ENCODE results near the gene B4GALNT3. TPM values are rescaled to one million over a fixed set of nuclear protein-coding genes. Genes with fewer than 3 reads are reported as not detected.

B4GALNT3 gene
- total and polyA plus RNA-seq, 10 of the 15 experiments (the other 5 are each of a cell fraction or from before 2014, with no cell fraction given) = 0.05 to 4.2 (median 2.7) TPM; not detected in 1

GRCh38 chr12:588646-589045 lies 128.9 kb downstream of the B4GALNT3 start:
- in situ Hi-C loops (cut with MboI) = no loop called here
- no peak for FAIRE-seq
- H3K9ac ChIP-seq (ENCODE audit: control insufficient read depth, insufficient read depth, low read length) = no peak overlapping the region
- no peaks in the 10 kb centered on the region for H3K27me3 ChIP-seq (replicated peaks in 1 of 2; ENCODE audit: control insufficient read depth in 2 of 2, insufficient read depth in 2 of 2, low read length in 1 of 2)
- WGBS (ENCODE audit: insufficient coverage, insufficient replicate concordance, low lambda C conversion rate, missing lambda C conversion rate) = 90% methylated on average over 4 of the region's 4 CpGs
- RAD21 ChIA-PET (ENCODE audit: unreplicated experiment) = no interaction called here
- intact Hi-C loops (cut with micrococcal nuclease; ENCODE audit: unreplicated experiment) = no loop called here
- peaks cover 12% of the 10 kb centered on the region for H3K4me1 ChIP-seq (ENCODE audit: control insufficient read depth, insufficient read depth, low read length)
- BruUV-seq (replicated peaks) = no TSS peak
- DNase-seq (ENCODE audit: low read depth, low spot score) = no peak
- H2AFZ ChIP-seq (ENCODE audit: control insufficient read depth, low read depth, low read length) = no peak overlapping the region
- no peak overlapping the region for H3K27ac ChIP-seq (ENCODE audit: control insufficient read depth, insufficient read depth)
- TF ChIP-seq MTA3 (IDR thresholded peaks at IDR 0.05; ENCODE audit: borderline replicate concordance, low read length) (no peak), MYC (IDR thresholded peaks at IDR 0.05; ENCODE audit: insufficient read depth, insufficient read length, insufficient replicate concordance, low read length, severe bottlenecking) (no peak), E4F1 (IDR thresholded peaks at IDR 0.05; ENCODE audit: borderline replicate concordance, partially characterized antibody) (no peak), CTCF (IDR thresholded peaks at IDR 0.05 in 2 of 3, conservative IDR thresholded peaks at IDR 0.05 in 1 of 3; ENCODE audit: control insufficient read depth in 2 of 3, extremely low read depth in 1 of 3, insufficient read depth in 1 of 3, low read depth in 3 of 3, low read length in 3 of 3) (no peak), PBX3 (IDR thresholded peaks at IDR 0.05; ENCODE audit: insufficient replicate concordance, low read depth, low read length) (no peak), IRF4 (IDR thresholded peaks at IDR 0.05; ENCODE audit: low read depth, low read length) (no peak), SIN3A (IDR thresholded peaks at IDR 0.05; ENCODE audit: low read depth, low read length) (no peak), RBBP5 (conservative IDR thresholded peaks at IDR 0.05) (no peak)
- no peak for ATAC-seq
- no peaks in the 10 kb centered on the region for H3K79me2 ChIP-seq (ENCODE audit: control insufficient read depth, insufficient read depth, low read length)
- H4K20me1 ChIP-seq (ENCODE audit: control insufficient read depth, insufficient read depth) = no peaks in the 10 kb centered on the region
- no peak overlapping the region for H3K4me3 ChIP-seq
- H3K4me2 ChIP-seq (ENCODE audit: control insufficient read depth, insufficient read depth) = no peak overlapping the region
- no peaks in the 10 kb centered on the region; the same call in 2 of the 3 replicates for H3K9me3 ChIP-seq (replicated peaks; ENCODE audit: control insufficient read depth, insufficient read depth, low read length)
- H3K36me3 ChIP-seq (ENCODE audit: control insufficient read depth in 2 of 2, insufficient read depth in 2 of 2, low read length in 1 of 2) = no peaks in the 10 kb centered on the region
- CTCF ChIA-PET = interaction anchor here (0.7 kb wide), 1 partner anchor 167 kb away, joined by 3 read pairs; no protein-coding TSS in a partner anchor
- SMC1A ChIA-PET (ENCODE audit: uncharacterized antibody, unreplicated experiment) = interaction anchor here (1.1 kb wide), 1 partner anchor 38 kb away, joined by 3 read pairs; no protein-coding TSS in a partner anchor
- POLR2A ChIA-PET = no interaction called here

All from GM12878 (cell line).